ENCODE results near the gene TRIL. TPM values are rescaled to one million over a fixed set of nuclear protein-coding genes. Genes with fewer than 3 reads are reported as not detected.
A peak's percentile ranks its signal among the peaks of the same experiment; 100 is the strongest.

TRIL gene
- total RNA-seq, 1 donor = under 0.01 TPM

DNA sequence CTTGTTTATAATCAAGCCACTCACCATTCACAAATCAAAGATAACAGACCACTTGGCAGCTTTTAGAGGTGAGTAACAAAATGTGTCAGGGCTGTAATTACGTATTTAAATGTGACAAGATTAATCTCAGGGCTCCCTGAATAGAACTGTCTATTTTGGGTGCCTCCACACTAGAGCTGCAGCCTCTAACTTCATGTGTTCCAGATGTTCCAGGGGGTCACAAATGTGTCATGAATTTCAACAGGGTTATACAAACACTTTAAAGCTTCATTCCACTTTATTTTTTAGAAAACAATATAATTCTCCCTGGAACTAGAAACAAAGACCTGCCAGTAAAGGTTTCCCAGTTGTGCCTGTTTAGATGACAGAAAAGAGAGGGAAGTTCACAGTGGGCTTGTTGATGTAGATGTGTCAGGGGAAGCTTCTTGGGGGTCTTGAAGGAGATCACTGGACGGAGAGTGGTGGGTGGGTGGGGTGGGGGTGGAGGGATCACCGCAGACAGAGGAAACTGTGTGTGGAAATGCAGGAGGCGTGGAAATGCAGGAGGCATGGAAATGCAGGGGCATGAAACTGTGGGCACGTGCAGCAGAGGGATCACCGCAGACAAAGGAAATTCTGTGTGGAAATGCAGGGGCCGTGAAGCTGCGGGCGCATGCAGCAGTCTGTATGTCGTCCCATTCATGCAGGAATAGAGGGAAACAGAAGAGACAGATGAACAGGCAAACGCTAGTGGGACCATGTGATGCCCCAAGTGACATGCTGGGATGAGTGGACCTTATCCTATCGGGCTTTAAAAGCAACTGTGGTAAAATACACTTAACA lies 42.0 kb upstream of the TRIL start:
- DNase-seq (ENCODE audit: low read depth) = no peak
- TF ChIP-seq, protein P1, sequence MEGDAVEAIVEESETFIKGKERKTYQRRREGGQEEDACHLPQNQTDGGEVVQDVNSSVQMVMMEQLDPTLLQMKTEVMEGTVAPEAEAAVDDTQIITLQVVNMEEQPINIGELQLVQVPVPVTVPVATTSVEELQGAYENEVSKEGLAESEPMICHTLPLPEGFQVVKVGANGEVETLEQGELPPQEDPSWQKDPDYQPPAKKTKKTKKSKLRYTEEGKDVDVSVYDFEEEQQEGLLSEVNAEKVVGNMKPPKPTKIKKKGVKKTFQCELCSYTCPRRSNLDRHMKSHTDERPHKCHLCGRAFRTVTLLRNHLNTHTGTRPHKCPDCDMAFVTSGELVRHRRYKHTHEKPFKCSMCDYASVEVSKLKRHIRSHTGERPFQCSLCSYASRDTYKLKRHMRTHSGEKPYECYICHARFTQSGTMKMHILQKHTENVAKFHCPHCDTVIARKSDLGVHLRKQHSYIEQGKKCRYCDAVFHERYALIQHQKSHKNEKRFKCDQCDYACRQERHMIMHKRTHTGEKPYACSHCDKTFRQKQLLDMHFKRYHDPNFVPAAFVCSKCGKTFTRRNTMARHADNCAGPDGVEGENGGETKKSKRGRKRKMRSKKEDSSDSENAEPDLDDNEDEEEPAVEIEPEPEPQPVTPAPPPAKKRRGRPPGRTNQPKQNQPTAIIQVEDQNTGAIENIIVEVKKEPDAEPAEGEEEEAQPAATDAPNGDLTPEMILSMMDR (IDR thresholded peaks at IDR 0.05; ENCODE audit: insufficient read depth, low read depth, low read length) = no peak

DNA sequence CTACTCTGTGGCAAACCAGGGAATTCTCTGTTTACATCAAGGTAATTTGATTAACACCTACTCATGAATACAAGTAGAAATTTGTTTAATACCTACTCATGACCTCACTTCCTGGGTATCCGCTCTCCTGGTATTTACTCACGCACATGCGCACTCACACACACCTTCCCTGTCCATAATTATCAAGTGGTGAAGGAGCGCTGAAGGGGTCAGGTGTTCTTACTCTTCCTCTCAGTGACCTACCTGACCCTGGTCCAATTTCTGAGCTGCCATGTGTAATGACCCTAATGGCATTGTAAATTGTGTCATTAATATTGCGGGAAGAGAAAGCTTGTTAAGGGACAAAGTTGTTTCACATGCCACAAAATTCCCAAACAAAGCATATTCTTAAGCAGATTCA lies 41.3 kb upstream of the TRIL start:
- DNase-seq (ENCODE audit: low read depth) = no peak
- TF ChIP-seq, protein P1 (IDR thresholded peaks at IDR 0.05; ENCODE audit: insufficient read depth, low read depth, low read length) = no peak
- H3K4me3 ChIP-seq (ENCODE audit: low read depth, low read length) = no peak overlapping the region

More for the DNA sequence above, 42.0 kb upstream of the TRIL start:
- no peak overlapping the region for H3K4me3 ChIP-seq (ENCODE audit: low read depth, low read length)

DNA sequence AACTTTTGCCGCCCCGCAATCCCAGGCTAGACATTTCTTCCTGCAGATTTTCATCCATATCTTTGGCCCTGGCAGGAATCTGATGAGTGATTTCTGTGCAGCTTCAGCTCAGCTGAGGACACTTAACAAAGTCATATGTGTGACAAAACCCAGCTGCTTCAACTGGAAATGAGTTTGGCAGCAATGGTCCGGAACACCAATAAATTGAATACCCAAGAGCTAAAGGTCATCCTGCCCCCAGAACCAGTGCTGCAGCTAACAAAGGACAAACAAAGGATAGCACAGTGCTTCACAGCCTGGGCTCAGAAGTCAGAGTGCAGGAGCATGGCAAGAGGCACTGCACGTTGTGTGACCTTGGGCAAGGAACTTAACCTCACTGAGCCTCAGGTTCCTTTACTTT lies 40.0 kb upstream of the TRIL start:
- TF ChIP-seq, protein P1 (IDR thresholded peaks at IDR 0.05; ENCODE audit: insufficient read depth, low read depth, low read length) = no peak
- no peak for DNase-seq (ENCODE audit: low read depth)
- H3K4me3 ChIP-seq (ENCODE audit: low read depth, low read length) = no peak overlapping the region

DNA sequence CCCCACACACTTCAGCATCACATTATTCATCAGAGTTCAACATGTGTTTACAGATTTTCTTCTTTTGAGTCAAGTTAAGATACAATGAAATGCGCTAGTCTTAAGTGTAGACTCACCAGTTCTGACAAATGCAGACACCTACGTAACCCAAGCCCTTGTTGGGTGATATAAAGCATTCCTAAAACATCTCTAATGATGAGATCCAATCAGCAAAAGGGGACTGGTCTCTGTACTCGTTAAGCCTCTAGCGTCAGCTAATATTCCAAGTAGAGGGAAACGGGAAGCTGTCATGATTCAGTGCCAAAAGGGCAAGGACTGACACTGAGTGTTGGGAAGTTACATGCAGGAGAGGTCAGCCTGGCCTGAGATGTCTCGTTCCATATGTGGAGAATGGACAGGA lies 38.7 kb upstream of the TRIL start:
- TF ChIP-seq, protein P1 (IDR thresholded peaks at IDR 0.05; ENCODE audit: insufficient read depth, low read depth, low read length) = no peak
- DNase-seq (ENCODE audit: low read depth) = peak; percentile 8
- H3K4me3 ChIP-seq (ENCODE audit: low read depth, low read length) = no peak overlapping the region

DNA sequence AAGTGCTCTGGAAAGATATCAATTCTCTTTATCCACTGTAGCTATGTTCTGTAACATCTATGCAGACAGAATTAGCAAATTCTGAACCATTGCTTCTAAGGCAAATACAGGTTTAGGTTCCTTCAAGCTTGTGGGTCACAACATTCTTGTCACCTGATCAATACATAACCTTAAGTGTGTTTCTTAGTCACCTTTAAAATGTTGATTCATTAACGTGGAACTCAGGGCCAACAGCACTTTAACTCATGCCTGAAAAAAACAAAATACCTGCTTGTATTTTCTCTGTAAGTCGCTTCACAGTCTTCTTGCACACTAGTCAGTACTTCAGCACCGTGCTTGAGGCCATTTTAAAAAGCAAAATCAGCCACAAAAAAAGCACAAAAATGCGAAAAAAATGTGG lies 35.2 kb upstream of the TRIL start:
- H3K4me3 ChIP-seq (ENCODE audit: low read depth, low read length) = no peak overlapping the region
- DNase-seq (ENCODE audit: low read depth) = no peak
- TF ChIP-seq, protein P1 (IDR thresholded peaks at IDR 0.05; ENCODE audit: insufficient read depth, low read depth, low read length) = no peak

DNA sequence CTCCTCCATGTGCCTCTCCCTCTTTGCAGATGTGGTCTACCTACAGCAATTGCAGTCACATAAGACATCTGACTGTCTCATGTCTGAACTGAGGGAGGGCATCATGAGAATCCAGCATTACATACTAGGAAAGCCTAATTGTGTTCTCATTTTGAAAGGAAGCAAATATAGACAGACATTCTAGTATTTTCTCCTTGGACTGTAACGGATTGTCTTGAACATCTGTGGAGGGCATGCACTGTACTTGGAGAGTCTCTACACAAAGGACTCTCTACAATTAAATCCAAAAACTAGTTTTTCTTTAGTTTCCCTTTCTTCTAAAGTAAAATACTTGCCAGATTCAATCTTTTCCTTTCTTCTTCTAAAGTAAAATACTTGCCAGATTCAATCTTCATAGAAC lies 34.7 kb upstream of the TRIL start:
- TF ChIP-seq, protein P1 (IDR thresholded peaks at IDR 0.05; ENCODE audit: insufficient read depth, low read depth, low read length) = no peak
- DNase-seq (ENCODE audit: low read depth) = no peak
- no peak overlapping the region for H3K4me3 ChIP-seq (ENCODE audit: low read depth, low read length)
